NCI-H2107 (cell line): ENCODE results near the gene ARHGEF11.

ENCODE experiments used
- DNase-seq: peaks from one replicate; lab custom pipeline; 2025; lab: John Stamatoyannopoulos, UW

The ARHGEF11 gene

DNA sequence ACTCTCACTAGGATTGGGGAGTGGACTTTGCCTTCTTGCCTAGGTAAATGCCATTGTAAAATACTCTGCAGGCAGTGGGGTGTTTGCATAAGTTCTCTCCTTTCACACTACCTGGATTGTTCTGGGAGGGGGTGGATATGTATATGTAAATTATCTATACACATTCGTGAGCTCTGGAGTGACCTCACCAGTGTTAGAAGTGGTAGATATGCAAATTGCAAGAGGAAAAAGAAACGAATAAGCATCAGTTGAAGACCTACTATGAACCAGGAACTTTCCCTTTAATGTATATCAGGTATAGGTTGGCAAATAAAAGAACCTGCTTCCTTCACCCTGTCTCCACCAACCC lies 1.5 kb upstream of the ARHGEF11 start:
- DNase-seq = no peak

DNA sequence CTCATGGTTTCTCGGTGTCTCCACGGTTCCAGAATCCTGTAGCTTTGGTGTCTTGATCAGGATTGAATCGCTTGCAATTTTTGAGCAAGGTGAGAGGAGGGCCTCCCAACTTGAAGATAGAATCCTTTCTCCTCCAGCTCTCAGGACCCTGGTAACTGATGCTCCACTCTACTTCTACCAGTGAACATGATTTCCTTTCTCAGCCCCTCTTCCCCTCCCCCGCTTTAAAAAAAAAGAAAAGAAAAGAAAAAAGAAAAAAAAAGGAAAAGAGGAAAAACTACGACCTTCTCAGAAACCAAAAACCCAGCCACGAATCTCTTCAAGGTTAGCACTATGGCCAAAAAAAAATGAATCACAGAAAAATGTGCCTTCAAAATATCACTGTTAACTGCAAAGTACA lies 1.2 kb downstream of the ARHGEF11 start:
- DNase-seq = no peak

DNA sequence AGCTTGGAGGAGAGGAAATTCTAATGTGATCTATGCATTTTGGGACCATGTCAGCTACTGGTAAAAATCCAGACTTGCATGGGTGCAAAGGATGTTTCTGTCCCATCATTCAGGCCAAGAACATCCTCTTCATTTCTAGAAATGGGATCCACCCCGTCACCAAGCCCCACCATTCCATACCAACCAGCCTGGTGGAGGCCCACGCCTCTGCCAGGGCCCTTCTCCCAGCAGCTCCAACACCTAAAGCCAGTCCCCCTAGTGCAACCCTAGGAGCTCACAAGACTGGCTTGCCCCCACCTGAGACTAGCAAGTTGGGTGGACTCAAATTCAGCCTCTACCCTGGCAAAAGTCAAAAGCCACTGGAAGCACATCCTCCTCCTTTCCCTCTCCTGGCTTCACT lies 1.9 kb downstream of the ARHGEF11 start:
- DNase-seq = no peak

DNA sequence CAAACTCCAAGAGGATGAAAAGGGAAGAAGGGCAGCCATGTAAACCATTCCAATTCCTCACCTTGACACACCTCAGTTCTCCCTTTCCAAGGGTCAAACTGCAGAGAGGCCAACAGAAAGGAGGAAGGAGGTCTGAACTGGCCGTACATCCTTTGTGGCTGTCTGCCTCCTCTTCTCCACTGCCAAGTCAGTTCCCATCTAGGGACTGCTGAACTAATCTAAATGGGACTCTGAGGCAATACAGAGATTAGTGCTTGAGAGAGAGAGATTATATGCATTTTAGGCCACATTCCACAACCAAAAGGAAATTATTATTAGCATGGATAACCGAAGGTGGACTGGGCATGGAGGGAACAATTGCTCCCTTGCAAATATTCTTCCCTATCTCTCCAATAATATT lies 2.7 kb downstream of the ARHGEF11 start:
- DNase-seq = no peak

DNA sequence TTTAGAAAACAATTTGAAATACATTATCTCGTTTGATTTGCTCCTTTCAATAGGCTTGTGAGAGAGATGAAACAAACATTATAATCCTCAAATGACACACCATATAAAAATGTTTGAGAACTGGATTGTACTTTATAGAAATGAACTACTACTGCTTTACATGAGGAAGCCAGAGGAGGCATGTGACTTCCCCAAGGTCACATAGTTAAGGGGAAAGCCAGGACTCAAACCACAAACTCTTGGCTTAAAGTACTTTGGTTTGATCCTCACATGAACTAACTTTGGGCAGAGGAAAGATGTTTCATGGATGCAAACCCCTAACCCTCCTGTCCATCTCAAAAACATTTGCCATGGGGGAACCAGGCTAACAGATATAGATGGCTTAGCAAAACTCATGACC lies 4.7 kb downstream of the ARHGEF11 start:
- no peak for DNase-seq

DNA sequence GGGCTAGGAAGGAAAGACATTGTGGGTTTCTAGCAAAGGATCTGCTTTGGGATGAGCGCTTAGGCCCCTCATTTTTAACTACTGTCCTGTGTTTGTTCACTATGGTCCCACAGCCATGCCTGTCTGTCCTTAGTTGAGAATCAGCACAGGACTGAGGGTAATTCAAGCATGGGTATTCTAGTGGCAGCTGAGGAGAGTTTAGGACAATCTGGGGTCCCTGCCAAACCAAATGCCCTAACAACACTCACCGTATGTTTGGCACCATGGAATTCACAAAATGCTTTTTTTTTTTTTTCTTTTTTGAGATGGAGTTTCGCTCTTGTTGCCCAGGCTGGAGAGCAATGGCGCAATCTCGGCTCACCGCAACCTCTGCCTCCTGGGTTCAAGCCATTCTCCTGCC lies 10.4 kb downstream of the ARHGEF11 start:
- no peak for DNase-seq

DNA sequence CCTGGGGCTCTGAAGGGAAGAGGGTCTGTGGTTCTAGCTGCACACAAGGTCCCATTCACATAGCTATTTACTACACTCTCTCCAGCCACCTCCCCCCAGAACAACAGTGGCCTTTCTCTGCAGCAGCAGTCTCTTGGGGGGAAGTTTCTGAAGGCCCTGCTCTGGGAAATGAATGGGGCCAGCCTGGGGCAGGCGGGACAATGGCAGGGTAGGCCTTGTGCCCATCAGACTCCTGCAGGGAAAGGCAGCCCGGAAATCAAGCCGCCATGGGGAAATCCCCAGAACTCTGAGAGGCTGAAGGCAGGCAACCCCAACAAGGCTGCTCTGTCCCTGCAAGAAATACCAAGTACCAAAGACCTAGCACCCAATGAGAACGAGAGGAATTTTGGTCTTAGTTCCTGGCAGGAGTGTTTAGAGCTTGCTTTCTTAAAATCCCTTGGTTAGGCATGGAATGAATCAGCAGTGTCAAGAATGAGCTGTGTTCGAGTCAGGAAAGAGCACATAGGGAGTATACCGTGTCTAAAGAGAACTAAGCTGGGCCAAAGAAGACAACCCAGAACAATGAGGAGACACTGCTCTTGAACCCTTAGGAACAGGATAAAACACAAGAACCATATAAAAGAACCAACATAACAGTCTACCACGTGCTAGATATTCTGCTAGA lies 11.3 kb downstream of the ARHGEF11 start:
- DNase-seq = no peak

DNA sequence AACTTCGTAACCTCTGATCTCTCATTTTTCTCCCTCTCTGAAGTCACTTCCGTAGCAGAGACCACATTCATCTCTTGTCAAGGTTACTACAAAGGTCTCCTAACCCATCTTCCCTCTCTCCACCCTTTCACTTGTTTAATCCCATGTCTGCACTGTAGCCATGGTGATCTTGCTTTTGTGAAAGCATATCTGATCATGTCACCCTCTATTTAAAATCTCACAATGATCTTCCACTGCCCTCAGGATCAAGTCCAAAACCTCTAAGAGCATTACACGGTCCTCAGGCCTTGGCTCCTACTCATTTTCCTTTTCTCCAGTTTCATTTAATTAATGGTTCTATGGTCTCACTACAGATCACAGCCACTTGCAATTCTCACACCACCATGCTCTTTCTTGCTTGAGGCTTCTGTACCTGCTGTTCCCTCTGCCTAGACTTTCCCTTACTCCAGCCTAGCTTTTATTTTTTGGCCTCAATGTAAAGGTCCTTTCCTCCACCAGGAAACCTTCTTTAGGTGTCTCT lies 12.1 kb downstream of the ARHGEF11 start:
- DNase-seq = no peak

DNA sequence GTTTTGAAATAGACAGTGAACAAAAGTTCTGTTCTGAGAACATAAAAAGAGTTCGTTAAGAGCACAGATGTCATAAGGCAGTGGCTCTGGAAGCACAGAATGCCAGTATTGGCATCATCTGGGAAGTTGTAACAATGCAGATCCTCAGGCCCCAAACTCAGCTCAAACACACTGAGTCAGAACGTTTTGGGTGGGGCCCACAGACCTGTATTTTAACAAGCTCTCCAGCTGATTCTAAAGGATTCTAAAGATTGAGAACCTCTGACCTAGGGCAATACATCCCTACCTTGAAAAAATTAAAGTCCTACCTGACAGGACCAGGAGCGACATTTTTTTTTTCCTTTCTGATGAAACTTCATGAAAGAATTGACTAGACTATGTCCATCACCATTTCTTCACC lies 13.2 kb downstream of the ARHGEF11 start:
- no peak for DNase-seq

DNA sequence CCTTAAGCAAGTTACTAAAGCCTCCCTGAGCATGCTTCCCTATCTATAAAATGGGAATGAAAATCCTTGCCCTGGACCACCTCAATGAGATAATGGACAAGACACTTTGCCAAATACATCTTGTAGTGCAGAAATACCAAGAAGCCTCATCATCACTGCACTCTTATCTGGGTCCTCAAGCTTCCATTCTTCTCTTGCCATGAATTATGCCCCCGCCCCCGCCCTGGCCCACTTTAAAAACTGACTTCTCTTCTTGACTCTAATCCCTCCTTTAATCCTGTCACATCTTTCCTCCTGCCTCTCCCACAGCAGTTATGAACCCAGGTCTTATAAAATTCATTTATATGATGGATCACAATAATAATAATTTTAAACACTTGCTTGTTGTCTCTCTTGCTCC lies 14.8 kb downstream of the ARHGEF11 start:
- no peak for DNase-seq

DNA sequence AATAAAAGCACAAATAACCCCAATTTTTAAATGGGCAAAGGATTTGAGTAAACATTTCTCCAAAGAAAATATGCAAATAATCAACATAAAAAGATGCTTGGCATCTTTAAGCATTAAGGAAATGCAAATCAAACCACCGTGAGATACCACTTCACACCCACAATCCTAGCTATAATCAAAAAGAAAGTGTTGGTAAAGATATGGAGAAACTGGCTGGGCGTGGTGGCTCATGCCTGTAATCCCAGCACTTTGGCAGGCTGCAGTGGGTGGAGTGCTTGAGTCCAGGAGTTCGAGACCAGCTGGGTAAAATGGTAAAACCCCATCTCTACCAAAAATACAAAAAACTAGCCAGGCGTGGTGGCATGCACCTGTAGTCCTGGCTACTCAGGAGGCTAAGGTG lies 16.9 kb downstream of the ARHGEF11 start:
- DNase-seq = no peak

DNA sequence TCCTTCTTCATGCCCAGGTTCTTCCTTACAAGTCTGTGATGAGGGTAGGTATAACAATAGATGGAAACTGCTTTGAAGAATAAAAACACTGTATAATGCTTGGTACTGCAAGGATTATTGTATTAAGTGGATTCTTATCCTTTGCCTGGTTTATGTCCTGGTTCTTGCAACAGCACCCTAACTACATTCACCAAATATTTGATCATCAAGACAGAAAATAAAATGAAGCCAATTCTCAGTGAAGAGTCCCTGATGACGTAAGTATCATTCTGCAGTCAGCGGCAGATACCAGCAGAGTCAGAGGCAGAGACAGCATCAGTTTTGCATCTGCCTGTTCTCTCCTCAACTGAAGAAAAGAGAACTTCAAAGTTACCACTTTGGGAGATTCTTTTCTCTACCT lies 19.7 kb downstream of the ARHGEF11 start:
- DNase-seq = no peak

DNA sequence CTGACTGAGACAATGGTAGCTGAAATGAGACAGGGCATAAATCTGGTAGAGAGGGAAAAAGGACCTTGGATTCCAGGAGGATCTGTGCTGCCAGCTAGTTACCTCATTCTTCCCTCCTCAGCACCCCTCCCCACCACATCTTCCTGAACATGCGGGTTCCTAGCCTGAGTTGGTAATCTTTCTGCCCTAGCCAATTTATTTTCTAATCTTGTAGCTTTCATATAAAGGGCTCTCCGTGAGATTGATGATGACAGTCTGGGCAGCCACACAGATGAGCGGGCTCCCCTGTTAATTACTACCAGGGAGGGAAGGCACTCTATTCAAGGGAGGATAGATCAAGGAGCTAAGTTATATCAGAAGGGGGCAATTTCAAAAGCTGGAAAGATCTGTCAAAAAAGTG lies 20.2 kb downstream of the ARHGEF11 start:
- DNase-seq = no peak

DNA sequence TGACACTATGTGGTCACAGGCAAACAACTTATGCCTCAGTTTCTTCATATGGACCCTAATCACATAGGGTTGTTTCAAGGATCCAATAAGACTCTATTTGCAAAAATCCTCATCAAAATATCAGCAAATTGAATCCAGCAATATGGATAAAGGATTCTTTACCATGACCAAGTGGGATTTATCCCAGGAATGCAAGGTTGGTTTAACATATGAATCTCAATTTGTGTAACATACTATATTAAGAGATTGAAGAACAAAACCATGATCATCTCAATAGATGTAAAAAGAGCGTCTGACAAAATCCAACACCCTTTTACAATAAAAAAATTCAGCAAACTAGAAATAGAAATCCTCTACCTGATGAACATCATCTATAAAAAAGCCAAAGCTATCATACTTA lies 23.9 kb downstream of the ARHGEF11 start:
- no peak for DNase-seq

DNA sequence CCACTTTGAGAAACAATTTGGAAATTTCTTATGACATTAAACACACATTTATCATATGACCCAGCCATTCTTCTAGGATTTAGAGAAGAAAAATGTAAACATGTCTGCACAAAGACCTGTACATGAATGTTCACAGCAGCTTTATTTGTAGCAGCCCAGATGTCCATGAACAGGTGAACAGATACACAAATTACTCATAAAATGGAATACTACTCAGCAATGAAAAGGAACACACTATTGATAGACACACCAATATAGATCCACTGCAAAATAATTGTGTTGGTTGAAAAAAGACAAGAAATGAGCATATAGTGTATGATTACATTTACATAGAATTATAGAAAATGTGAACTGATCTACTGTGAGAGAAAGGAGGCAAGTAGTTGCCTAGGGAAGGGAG lies 26.1 kb downstream of the ARHGEF11 start:
- no peak for DNase-seq

DNA sequence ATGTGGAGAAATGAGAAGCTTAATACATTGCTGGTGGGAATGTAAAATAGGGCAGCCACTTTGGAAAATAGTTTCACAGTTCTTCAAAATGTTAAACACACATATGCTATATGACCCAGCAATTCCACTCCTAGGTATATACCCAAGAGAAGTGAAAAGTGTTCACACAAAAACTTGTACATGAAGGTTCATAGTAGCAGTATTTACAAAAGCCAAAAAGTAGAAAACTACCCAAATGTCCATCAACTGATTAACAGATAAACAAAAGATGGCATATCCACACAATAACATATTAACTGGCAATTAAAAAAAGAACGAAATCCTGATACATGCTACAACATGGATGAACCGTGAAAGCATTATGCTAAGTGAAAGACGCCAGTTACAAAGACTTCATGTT lies 33.7 kb downstream of the ARHGEF11 start:
- no peak for DNase-seq

DNA sequence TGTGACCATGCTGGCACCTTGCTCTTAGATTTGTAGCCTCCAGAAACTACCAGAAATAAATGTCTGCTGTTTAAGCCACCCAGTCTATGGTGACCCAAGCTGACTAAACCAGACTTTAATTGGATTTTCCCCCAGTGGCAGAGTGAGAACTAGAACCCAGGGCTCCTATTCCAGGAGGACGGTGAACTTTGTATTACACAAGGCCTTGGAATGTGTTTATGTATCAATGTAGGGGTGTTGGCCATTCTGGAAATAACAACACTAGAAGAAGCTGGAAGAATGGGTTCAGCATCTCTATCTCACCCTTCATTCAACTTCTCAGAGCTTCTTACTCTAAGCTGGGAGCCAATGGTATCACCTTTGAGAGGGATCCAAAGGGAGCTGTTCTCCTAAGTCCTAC lies 37.0 kb downstream of the ARHGEF11 start:
- no peak for DNase-seq

DNA sequence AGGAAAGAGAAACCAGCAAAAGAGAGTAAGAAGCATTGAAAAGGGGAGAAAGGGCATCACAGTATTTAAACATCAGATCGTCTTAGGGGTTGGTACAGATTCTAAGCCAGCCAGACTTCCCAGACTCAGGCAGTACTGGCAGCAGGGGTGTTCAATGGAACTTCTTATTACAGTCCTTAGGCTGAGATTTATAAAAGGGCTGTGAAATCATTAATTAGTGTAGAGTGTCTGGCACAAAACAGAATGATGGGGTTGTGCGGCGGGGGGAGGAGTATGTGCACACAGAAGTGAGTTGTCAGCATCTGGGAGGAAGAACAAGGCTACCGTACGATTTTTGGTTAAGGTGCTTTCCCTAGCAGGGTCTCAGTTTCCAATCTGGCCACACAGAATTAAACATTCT lies 38.2 kb downstream of the ARHGEF11 start:
- DNase-seq = no peak

DNA sequence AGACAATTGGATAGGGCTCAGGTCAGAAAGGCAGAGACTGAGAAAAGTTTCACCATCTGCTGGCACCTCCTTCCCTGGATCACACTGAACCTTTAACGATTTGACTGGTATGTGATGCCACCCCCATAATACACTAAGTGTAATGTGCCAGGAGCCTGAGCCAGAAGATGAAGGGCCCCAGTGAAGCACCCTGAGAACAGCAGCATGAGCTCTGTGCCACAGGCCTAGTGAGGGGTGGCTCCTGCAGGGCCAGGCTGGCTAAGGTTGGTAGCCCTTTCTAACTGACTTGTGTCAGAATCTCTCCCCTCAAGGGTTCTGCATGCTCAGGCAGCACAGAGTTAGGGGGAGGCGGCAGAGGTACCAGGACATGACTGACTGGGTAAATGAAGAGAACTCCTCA lies 38.9 kb downstream of the ARHGEF11 start:
- no peak for DNase-seq

DNA sequence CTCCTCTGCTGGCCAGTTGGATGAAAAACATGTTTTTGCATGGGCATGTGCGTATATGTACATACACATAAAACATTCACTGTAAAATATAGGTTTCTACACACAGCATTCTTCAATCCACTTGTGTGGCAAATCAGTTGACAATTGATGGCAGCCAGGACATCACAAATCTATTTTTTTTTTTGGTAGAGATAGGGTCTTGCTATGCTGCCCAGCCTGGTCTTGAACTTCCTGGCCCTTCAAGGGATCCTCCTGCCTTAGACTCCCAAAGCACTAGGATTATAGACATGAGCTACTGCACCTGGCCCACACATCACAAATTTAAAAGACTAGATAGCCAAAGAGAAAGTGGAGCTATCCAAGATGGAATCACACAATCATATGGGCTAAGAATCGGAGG lies 39.6 kb downstream of the ARHGEF11 start:
- DNase-seq = no peak

DNA sequence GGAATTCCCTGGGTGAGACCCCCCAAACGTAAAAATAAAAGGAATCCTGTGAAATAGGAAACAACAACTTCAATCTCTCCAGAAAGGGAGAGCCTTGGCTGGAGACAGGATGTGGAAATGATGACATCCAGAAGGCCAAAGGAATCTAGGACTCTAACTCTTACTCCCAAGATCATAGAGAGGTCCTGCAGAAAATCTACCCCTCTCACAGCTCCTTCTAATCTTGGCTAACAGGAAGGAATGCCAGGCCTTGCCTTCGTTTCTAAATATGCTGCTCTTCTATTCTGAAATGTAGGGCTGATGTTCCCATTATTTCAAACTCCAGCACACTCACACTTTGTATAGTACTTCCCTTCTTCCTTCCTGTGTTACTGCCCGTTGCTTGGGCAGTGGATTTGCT lies 40.7 kb downstream of the ARHGEF11 start:
- DNase-seq = no peak

DNA sequence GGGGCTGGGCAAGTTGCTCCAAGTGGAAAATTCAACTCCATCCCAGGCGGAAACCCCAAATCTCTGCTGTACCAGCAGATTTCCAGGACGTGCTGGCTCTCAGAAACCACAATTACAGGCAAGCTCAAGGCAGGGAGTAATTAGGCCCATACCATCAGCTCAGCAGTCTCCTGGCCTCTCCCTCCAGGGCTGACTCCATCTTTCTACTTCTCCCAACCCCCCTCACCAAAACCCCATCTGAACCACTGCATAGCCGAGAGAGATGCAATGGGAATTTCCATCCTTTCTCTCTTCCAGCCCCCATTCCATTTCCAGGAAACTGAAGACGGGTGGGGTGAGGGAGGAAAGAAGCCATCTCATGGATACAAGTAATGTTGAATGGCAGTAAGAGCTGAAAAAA lies 41.2 kb downstream of the ARHGEF11 start:
- no peak for DNase-seq

DNA sequence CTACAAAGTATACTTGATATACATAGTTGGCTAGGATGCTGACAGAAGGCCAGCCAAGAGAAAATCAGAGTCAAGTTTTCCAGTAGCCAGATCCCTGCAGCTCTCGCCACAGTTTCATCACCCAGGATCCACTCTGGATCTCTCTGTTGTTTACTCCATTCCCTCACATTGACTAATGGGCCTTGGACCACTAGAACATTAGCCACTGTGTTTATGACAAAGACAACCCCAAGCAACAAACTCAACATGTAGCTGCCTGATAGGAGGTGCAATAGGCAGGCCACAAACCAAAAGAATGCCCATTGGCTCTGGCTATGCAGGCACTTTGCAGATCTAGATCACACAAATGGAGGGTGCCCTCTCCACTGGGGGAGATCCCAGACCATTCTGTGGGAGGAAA lies 44.2 kb downstream of the ARHGEF11 start:
- no peak for DNase-seq

DNA sequence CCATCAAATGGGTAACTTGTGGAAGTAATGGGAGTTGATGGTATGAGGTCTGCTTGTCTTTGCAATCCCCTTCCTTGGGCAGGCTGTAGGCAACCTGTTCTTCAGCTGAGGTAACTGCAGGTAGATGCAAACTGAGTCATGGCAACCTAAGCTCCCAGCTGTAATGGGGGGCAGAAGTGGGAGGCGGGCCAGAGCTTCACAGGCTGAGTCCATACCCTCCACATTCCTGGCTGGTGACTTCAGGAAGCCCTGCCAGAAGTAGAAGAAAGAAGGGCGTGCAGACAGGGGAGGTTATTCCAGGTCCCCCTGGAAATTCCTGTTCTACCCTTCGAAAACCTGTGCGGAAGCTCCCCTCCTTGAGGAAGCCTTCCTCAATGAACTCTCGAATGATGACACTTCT lies 44.9 kb downstream of the ARHGEF11 start:
- no peak for DNase-seq
